ENCODE measurements around the gene TRIM73.
"Not testable (repeated sequence)": the region's sequence is repeated elsewhere in the genome, so short reads cannot be mapped to it uniquely, and the experiment has no call there.

TRIM73 gene

DNA sequence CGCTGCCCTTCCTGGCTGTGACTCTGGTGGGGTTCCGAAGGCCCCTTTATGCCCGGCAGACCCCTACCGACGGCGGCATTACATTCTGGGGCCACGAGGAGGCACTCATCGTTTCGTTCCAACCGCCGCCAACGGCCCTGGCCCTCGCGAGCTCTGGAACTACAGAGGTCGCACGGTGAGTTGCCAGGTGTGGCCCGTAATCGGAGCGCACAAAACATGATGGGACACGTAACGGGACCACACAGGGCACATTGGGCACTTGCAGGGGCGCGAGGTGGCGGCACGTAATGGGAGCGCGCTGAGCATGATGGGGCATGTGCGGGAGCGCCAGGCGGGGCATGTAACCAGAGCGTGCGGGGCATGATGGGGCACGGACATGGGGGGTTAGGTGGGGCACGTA, at the start of gene TRIM73:
TSS of gene TRIM73 (plus strand) at position 301 of the 400 bp plus-strand sequence. CDS start 3,305 bp downstream, outside the sequence.
- DNase-seq: not testable (repeated sequence)

GRCh38 chr7:75358671-75359541, 36.5 kb upstream of the TRIM73 start:
- not testable (repeated sequence) for DNase-seq

DNA sequence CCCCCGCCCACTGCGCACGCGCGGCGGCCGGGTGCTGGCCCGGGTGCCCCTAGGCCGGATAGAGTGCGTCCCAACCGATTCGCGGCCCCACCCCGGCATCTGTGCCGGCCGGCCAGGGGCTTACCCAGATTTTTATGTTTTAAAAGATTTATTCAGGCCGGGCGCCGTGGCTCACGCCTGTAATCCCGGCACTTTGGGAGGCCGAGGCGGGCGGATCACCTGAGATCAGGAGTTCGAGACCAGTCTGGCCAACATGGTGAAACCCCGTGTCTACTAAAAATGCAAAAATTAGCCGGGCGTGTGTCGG, 35.9 kb upstream of the TRIM73 start:
- DNase-seq: not testable (repeated sequence)

- DNase-seq: not testable (repeated sequence)
Measured at GRCh38 chr7:75364079-75364478, 31.4 kb upstream of the TRIM73 start.

GRCh38 chr7:75366643-75367042, 28.8 kb upstream of the TRIM73 start:
- not testable (repeated sequence) for DNase-seq

DNA sequence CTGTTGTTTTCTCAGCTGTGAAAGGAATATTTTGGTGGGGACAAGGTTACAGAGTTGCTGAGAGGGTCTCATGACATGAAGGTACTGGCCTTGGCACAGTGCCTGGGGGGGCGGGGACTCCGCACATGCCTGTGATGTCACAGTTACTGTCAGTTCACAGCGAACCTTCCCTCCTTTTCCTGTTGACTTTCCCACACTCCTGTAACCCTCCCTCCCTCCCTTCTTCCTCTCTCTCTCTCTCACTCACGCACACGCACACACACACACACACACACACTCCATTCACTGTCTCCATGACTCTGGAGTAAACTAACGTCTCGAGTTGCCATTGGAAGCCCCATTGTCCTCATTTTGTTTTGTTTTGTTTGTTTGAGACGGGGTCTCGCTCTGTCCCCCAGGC, 28.1 kb upstream of the TRIM73 start:
- DNase-seq: not testable (repeated sequence)

DNA sequence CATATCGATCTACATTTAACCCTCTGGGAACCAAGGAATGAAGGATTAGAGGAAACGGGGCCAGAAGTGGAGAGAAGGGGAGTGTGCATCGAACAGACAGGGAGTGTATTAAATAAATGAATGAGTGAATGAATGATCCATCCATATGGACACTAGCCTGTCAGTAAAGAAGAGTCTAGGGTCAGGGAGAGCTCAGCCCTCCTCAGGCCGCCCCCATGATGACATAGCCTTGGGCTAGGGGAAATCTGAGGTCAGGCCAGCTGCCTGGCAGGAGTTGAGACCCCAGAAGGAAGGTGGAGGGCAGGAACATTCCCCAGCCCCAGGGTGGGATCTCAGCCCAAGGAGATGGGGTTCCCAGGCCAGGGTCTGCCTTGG, 21.3 kb upstream of the TRIM73 start:
- DNase-seq: not testable (repeated sequence)

GRCh38 chr7:75374519-75375317, 20.7 kb upstream of the TRIM73 start:
- not testable (repeated sequence) for DNase-seq

DNA sequence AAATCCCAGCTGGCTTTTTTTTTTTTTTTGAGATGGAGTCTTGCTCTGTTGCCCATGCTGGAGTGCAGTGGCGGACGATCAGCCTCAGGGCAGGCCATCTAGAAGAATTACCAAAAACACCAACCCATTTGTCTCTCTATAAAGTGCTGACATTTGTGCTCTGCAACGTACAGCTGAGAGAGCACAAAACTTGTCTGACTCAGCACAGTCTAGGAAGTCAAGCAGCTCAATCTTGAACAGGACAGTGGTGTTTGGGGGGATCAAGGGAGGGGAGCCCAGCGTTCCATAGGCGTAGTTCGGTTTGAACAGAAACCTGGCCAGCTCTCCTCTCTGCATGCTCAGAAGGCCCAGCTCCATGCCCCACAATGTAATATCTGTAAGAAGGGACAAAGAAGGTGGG, 2.2 kb upstream of the TRIM73 start:
- not testable (repeated sequence) for DNase-seq

DNA sequence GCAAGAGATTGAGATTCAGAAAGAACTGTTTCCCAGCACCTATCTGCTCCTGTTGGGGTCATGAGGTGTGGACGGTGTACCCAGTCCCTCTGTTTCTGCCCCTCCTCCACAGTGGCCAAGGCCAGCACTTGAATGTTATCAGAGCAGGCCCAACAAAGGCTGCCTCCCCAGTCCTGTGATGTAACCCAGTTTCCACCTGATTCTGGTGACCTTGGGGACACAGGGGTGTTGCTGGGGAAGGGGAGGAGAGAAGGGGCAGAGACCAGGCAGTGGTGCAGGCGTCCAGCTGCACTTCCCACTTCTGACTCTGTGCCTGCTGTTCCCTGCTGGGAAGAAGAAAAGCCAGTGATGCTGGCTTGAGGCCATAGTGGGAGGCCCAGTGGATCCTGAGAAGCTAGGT, 2.4 kb downstream of the TRIM73 start:
- DNase-seq: not testable (repeated sequence)

DNA sequence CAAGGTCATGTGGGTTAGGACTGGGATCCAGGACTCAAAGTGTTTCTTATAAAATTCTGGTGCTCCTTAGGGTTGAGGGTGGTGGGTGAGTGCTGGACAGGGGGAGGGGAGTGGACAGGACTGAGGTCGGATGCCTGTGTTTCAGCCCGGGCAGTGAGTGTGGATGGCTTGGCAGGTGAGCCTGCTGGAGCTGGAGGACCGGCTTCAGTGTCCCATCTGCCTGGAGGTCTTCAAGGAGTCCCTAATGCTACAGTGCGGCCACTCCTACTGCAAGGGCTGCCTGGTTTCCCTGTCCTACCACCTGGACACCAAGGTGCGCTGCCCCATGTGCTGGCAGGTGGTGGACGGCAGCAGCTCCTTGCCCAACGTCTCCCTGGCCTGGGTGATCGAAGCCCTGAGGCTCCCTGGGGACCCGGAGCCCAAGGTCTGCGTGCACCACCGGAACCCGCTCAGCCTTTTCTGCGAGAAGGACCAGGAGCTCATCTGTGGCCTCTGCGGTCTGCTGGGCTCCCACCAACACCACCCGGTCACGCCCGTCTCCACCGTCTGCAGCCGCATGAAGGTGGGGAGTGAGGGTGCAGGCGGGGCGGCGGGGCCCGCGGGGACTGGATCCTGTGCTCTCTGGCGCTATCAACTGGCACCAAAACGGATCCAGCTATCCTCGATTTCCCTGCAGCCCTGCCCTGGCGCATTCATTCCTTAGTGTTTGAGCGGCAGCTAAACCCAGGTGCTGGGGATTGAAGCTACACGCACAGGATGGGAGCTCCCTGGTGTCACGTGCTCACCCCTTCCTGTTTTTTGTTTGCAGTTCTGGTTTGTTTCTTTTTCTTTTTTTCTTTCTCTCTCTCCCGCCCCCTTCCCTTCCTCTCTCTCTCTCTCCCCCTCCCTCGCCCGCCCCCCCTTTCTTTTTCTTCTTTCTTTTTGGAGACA, 3.6 kb downstream of the TRIM73 start:
- DNase-seq: not testable (repeated sequence)

- DNase-seq: not testable (repeated sequence)
Measured at GRCh38 chr7:75400575-75400974, 5.1 kb downstream of the TRIM73 start.

- not testable (repeated sequence) for DNase-seq
Measured at GRCh38 chr7:75403455-75404443, 8.3 kb downstream of the TRIM73 start.

DNA sequence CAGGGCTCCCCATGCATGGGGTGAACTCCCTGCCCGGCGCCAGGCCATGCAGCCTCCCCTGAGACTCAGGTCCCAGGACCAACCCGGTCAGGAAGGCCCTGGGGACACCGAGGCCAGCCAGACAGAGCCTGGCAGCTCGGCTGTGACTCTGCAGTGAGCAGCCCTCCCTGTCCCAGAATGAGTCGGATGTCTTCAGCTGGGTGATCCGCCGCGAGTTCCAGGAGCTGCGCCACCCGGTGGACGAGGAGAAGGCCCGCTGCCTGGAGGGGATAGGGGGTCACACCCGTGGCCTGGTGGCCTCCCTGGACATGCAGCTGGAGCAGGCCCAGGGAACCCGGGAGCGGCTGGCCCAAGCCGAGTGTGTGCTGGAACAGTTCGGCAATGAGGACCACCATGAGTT, 9.2 kb downstream of the TRIM73 start:
- not testable (repeated sequence) for DNase-seq

DNA sequence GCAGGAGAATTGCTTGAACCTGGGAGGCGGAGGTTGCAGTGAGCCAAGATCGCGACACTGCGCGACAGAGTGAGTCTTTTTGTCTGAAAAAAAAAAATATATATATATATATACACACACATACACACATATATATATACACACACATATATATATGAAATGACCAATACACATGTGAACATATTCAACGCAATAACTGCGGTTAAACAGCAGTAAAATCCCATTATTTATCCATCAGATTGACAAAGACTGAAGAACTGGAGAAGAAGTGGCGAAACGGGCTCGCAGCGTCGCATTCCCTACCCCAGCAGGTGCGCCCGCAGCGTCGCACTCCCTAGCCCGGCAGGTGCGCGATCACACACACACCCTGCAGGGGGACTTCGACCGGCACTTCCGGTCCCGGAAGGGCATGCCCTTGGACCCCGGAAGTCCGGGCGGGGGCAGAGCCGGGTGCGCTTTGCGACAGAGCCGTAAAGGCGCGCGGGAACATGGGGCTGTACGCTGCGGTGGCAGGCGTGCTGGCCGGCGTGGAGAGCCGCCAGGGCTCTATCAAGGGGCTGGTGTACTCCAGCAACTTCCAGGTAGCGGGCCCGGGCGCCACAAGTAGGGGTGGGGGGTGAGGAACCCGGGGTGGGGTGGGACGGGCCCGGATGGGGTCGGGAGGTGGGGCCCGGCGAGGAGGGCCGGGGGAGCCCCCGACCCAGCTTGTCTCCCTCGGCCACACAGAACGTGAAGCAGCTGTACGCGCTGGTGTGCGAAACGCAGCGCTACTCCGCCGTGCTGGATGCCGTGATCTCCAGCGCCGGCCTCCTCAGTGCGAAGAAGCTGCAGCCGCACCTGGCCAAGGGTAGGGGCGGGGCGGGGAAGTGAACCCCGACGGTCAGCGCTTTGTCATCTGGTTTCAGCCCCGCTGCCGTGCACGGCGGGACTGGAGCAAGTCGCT, 14.7 kb downstream of the TRIM73 start:
- DNase-seq: not testable (repeated sequence)

DNA sequence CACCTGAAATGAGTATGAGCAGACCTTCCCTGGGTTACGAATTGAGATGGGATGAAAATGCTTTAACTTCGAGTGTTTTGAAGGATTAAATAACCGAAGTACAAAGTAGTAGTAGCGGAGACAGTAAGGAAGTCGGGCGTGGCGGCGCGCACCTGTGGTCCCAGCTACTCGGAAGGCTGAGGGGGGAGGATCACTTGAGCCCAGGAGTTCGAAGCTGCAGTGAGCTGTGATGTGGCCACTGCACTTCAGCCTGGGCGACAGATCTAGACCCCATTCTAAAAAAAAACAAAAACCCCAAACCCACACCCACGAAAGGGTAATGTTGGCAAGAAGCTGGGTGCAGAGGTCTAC, 15.4 kb downstream of the TRIM73 start:
- not testable (repeated sequence) for DNase-seq

DNA sequence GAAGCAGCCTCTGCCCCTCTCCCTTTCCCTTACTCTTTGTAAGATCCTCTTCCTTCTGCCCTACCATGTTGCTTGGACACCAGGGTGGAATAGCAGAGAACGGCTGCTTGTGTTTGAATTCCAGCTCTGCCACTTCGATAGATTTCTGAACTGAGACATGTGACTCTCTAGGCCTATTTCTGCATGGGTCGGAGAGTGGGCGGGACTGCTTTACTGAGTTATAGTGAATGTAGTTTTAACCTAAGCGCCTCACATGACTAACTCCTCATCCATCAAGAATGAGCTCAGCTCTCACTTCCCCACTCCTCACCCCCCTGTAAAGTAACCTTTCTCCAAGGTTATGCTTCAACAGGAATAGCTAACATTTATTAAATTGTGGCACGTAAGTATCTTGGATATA, 18.8 kb downstream of the TRIM73 start:
- not testable (repeated sequence) for DNase-seq

- DNase-seq: not testable (repeated sequence)
Measured at GRCh38 chr7:75414708-75415427, 19.4 kb downstream of the TRIM73 start.

DNA sequence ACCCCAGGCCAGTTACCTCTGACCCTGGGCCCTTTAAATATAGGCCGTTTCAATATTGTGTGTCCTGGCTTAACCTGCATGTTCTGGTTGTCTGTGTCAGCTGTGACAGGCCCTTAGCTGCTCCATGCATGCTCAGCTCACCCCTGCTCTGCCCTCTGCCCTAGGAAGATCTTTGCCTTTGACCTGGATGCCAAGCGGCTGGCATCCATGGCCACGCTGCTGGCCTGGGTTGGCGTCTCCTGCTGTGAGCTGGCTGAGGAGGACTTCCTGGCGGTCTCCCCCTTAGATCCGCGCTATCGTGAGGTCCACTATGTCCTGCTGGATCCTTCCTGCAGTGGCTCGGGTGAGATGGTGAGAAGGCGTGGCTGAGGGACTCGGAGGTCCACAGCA, 20.0 kb downstream of the TRIM73 start:
- DNase-seq: not testable (repeated sequence)
